ENCODE data around the gene HCN4. TPM values are rescaled to one million over a fixed set of nuclear protein-coding genes. Genes with fewer than 3 reads are reported as not detected.

Gene HCN4
- total and polyA plus RNA-seq, 8 donors: 0.09 to 1.1 (median 0.28) TPM

- no peaks in the 10 kb centered on the region for H3K27me3 ChIP-seq
- no peaks in the 10 kb centered on the region for H3K9me3 ChIP-seq
- WGBS, 2 donors: 91 to 94% methylated on average over 2 of the region's 2 CpGs
- TF ChIP-seq CTCF (IDR thresholded peaks at IDR 0.05): no peak
- H3K27ac ChIP-seq: no peak overlapping the region
- no peak for ATAC-seq
- no peaks in the 10 kb centered on the region for H3K4me1 ChIP-seq
- no peak overlapping the region for H3K4me3 ChIP-seq
- no peak for FAIRE-seq
- intact Hi-C loops (cut with DNase I): no loop called here
- no peak for DNase-seq
- peaks cover 0 to 37% (median 3%) of the 10 kb centered on the region in 3 donors for H3K36me3 ChIP-seq
Observed at GRCh38 chr15:73283366-73283962, 85.3 kb downstream of the HCN4 start.

- 90 to 93% methylated on average over 8 of the region's 8 CpGs for WGBS, 2 donors
- intact Hi-C loops (cut with DNase I): no loop called here
- FAIRE-seq: no peak
- peaks cover 0 to 36% (median 3%) of the 10 kb centered on the region in 3 donors for H3K36me3 ChIP-seq
- no peak for DNase-seq
- no peak for TF ChIP-seq CTCF (IDR thresholded peaks at IDR 0.05)
- no peaks in the 10 kb centered on the region for H3K27me3 ChIP-seq
- H3K27ac ChIP-seq: no peak overlapping the region
- no peak for ATAC-seq
- no peaks in the 10 kb centered on the region for H3K9me3 ChIP-seq
- H3K4me3 ChIP-seq: no peak overlapping the region
- H3K4me1 ChIP-seq: no peaks in the 10 kb centered on the region
Observed at GRCh38 chr15:73282567-73283365, 86.0 kb downstream of the HCN4 start.

GRCh38 chr15:73275862-73276261 is 92.9 kb downstream of the HCN4 start:
- Histone ChIP-seq H3K4me3 (no peak overlapping the region), H3K27me3 (no peaks in the 10 kb centered on the region), H3K27ac (no peak overlapping the region), H3K9me3 (no peaks in the 10 kb centered on the region), H3K4me1 (no peaks in the 10 kb centered on the region), H3K36me3 (peaks cover 0 to 7% (median 0%) of the 10 kb centered on the region in 3 donors)
- no peak for TF ChIP-seq CTCF (IDR thresholded peaks at IDR 0.05)
- DNase-seq (no peak), ATAC-seq (no peak), FAIRE-seq (no peak)
- intact Hi-C loops (cut with DNase I): no loop called here

- FAIRE-seq: no peak
Observed at GRCh38 chr15:73273181-73274002, 95.4 kb downstream of the HCN4 start.

More at GRCh38 chr15:73273181-73274002, 95.4 kb downstream of the HCN4 start:
- no peaks in the 10 kb centered on the region for H3K27me3 ChIP-seq
- DNase-seq: peak in 4 of 6 donors; percentile 11 to 46 (median 22)
- peak in 3 of 4 donors; percentile 90 to 94 (median 91) for ATAC-seq
- no peak overlapping the region for H3K27ac ChIP-seq
- no peaks in the 10 kb centered on the region for H3K9me3 ChIP-seq
- peak; percentile 24 to 68 (median 62) for TF ChIP-seq CTCF (IDR thresholded peaks at IDR 0.05)
- peaks cover 0 to 9% (median 0%) of the 10 kb centered on the region in 3 donors for H3K36me3 ChIP-seq
- intact Hi-C loops (cut with DNase I): no loop called here
- H3K4me3 ChIP-seq: no peak overlapping the region
- 38 to 45% methylated on average over 5 of the region's 5 CpGs for WGBS, 2 donors
- no peaks in the 10 kb centered on the region for H3K4me1 ChIP-seq
